Spleen (tissue), 11 donors: ENCODE data around the gene MMP12. TPM values are rescaled to one million over a fixed set of nuclear protein-coding genes. Genes with fewer than 3 reads are reported as not detected.
"Not testable (repeated sequence)": the region's sequence is repeated elsewhere in the genome, so short reads cannot be mapped to it uniquely, and the experiment has no call there.

Experiments used
- DNase-seq: peaks from one replicate; pipeline ENCODE4 v3.0.0-alpha.2; 2020
- H3K27ac ChIP-seq, 8 donors: fragments of 200-600 bp; sonication (generic) in 7 of 8; 1 replicate in 4 of 8; 2 replicates in 4 of 8; pipeline versions ENCODE4 v1.5.0 to v1.8.0; 2016 to 2021; ENCODE audit warnings: inconsistent platforms in 4 of 8, mild to moderate bottlenecking in 4 of 8, moderate library complexity in 1 of 8
- H3K27me3 ChIP-seq, 7 donors: fragments of 200-600 bp; sonication (generic) in 6 of 7; replicated peaks in 1 of 7; 1 replicate in 4 of 7; 2 replicates in 3 of 7; pipeline versions ENCODE4 v1.5.0 to v1.8.0; 2016 to 2021; ENCODE audit warnings: inconsistent platforms in 3 of 7, mild to moderate bottlenecking in 1 of 7
- H3K36me3 ChIP-seq, 6 donors: fragments of 200-600 bp; sonication (generic) in 5 of 6; 1 replicate in 4 of 6; 2 replicates in 2 of 6; pipeline versions ENCODE4 v1.5.0 to v1.8.0; 2016 to 2021; ENCODE audit warnings: inconsistent platforms in 2 of 6
- H3K4me1 ChIP-seq, 6 donors: fragments of 200-600 bp; sonication (generic) in 5 of 6; 1 replicate in 3 of 6; 2 replicates in 3 of 6; pipeline versions ENCODE4 v1.5.0 to v1.8.0; 2016 to 2021; ENCODE audit warnings: inconsistent platforms in 3 of 6
- H3K4me3 ChIP-seq, 8 donors: fragments of 200-600 bp; sonication (generic) in 7 of 8; 1 replicate in 4 of 8; 2 replicates in 4 of 8; pipeline versions ENCODE4 v1.5.0 to v1.8.0; 2016 to 2021; ENCODE audit warnings: inconsistent platforms in 4 of 8, mild to moderate bottlenecking in 4 of 8, moderate library complexity in 2 of 8
- H3K9me3 ChIP-seq, 8 donors: fragments of 200-600 bp; sonication (generic) in 7 of 8; 1 replicate in 4 of 8; 2 replicates in 4 of 8; pipeline versions ENCODE4 v1.5.0 to v1.8.0; 2016 to 2021; ENCODE audit warnings: inconsistent platforms in 4 of 8
- POLR2A ChIP-seq, 3 donors: fragments of 450-650 bp; IDR thresholded peaks; one replicate each; pipeline ENCODE4 v1.5.1; 2017; ENCODE audit warnings: antibody characterized with exemption in 3 of 3, mild to moderate bottlenecking in 1 of 3
- POLR2AphosphoS5 ChIP-seq, 3 donors: sonication (generic); formaldehyde crosslinking; IDR thresholded peaks; one replicate each; pipeline ENCODE4 v1.5.1; 2017; ENCODE audit warnings: antibody characterized with exemption in 3 of 3
- WGBS, 5 donors: extraction: QIAGEN DNeasy Blood & Tissue Kit in 3 of 5; methylation state at CpG; one replicate each; pipeline versions ENCODE4 v1.1.5 to v1.1.7; 2013 to 2018; 5-methylcytosine and 5-hydroxymethylcytosine counted together
- intact Hi-C: fragments of 100-400 bp; cut with DNase I; formaldehyde crosslinking; loops from one replicate; pipeline ENCODE4 v1.15.0; 2023; ENCODE audit warnings: low total_unique reads
- polyA plus RNA-seq, 3 donors: library from polyadenylated mRNA; stranded (reverse); fragments of 200-250 nt; gene quantifications; one replicate each; pipeline ENCODE4 v1.2.1, GENCODE V29; 2013
- total RNA-seq, 7 donors: library from RNA; depleted of rRNA in 3 of 7; stranded (reverse); fragments of >200 nt in 3 of 7; fragmentation: NEBNext Ultra II Directional in 4 of 7; extraction: Animal tissue kit (Norgen Biotek cat#: 25700) in 4 of 7; gene quantifications; one replicate each; pipeline versions ENCODE4 v1.1.0 to v1.2.1, GENCODE V29; 2016 to 2021
- TF ChIP-seq, protein P1 (sequence below), 11 experiments: fragments of 200-600 bp in 7 of 11; fragments of 450-650 bp in 4 of 11; sonication (generic) in 4 of 11; IDR thresholded peaks in 8 of 11; conservative IDR thresholded peaks in 3 of 11; 1 replicate in 7 of 11; 2 replicates in 4 of 11; pipeline versions ENCODE4 v1.4.0 to v1.8.0; 2016 to 2021; ENCODE audit warnings: antibody characterized with exemption in 11 of 11, inconsistent platforms in 4 of 11, mild to moderate bottlenecking in 1 of 11
- donor health status: healthy with polysubstance abuse.
- donor health status: DM: no; HTN: no; CAD: no; lungs with moderate emphysema.
- donor health status: DM: no; HTN: no; CAD: no.
- donor health status: Bipolar disorder and iron deficiency.
- donor health status: healthy.
- donor health status: DM: no; HTN: no; CAD: no.
- donor health status: DM: yes; HTN: yes; CAD: no.

MMP12 gene
- total and polyA plus RNA-seq, 10 donors, result 0.52 to 64.9 (median 4.8) TPM

GRCh38 chr11:102914238-102915043 is 39.7 kb upstream of the MMP12 start:
- no peak for DNase-seq
- TF ChIP-seq, protein P1, sequence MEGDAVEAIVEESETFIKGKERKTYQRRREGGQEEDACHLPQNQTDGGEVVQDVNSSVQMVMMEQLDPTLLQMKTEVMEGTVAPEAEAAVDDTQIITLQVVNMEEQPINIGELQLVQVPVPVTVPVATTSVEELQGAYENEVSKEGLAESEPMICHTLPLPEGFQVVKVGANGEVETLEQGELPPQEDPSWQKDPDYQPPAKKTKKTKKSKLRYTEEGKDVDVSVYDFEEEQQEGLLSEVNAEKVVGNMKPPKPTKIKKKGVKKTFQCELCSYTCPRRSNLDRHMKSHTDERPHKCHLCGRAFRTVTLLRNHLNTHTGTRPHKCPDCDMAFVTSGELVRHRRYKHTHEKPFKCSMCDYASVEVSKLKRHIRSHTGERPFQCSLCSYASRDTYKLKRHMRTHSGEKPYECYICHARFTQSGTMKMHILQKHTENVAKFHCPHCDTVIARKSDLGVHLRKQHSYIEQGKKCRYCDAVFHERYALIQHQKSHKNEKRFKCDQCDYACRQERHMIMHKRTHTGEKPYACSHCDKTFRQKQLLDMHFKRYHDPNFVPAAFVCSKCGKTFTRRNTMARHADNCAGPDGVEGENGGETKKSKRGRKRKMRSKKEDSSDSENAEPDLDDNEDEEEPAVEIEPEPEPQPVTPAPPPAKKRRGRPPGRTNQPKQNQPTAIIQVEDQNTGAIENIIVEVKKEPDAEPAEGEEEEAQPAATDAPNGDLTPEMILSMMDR (IDR thresholded peaks at IDR 0.05 in 8 of 11, conservative IDR thresholded peaks at IDR 0.05 in 3 of 11), result peak in 7 of 11 experiments; percentile 28 to 55 (median 38)
- no peak for TF ChIP-seq POLR2A (IDR thresholded peaks at IDR 0.05)
- Histone ChIP-seq H3K4me3 (no peak overlapping the region), H3K27ac (peak overlapping the region in 2 of 8 donors; percentile 5 to 10), H3K27me3 (no peaks in the 10 kb centered on the region), H3K4me1 (no peaks in the 10 kb centered on the region), H3K9me3 (no peaks in the 10 kb centered on the region), H3K36me3 (no peaks in the 10 kb centered on the region)
- intact Hi-C loops, result no loop called here
- 36 to 53% (median 47%) methylated on average over 3 of the region's 3 CpGs for WGBS, 5 donors

- H3K4me1 ChIP-seq, result no peaks in the 10 kb centered on the region
- 61 to 86% (median 75%) methylated on average over 2 of the region's 2 CpGs for WGBS, 5 donors
- no peak for DNase-seq
- no peaks in the 10 kb centered on the region for H3K27me3 ChIP-seq
- no peak overlapping the region for H3K4me3 ChIP-seq
- no peaks in the 10 kb centered on the region for H3K36me3 ChIP-seq
- TF ChIP-seq, protein P1 (IDR thresholded peaks at IDR 0.05 in 8 of 11, conservative IDR thresholded peaks at IDR 0.05 in 3 of 11), result no peak
- no peak for TF ChIP-seq POLR2A (IDR thresholded peaks at IDR 0.05)
- TF ChIP-seq POLR2AphosphoS5 (IDR thresholded peaks at IDR 0.05), result no peak
- H3K9me3 ChIP-seq, result no peaks in the 10 kb centered on the region
- intact Hi-C loops, result no loop called here
- H3K27ac ChIP-seq, result no peak overlapping the region
Measured at GRCh38 chr11:102912482-102912830, 37.7 kb upstream of the MMP12 start.

DNA sequence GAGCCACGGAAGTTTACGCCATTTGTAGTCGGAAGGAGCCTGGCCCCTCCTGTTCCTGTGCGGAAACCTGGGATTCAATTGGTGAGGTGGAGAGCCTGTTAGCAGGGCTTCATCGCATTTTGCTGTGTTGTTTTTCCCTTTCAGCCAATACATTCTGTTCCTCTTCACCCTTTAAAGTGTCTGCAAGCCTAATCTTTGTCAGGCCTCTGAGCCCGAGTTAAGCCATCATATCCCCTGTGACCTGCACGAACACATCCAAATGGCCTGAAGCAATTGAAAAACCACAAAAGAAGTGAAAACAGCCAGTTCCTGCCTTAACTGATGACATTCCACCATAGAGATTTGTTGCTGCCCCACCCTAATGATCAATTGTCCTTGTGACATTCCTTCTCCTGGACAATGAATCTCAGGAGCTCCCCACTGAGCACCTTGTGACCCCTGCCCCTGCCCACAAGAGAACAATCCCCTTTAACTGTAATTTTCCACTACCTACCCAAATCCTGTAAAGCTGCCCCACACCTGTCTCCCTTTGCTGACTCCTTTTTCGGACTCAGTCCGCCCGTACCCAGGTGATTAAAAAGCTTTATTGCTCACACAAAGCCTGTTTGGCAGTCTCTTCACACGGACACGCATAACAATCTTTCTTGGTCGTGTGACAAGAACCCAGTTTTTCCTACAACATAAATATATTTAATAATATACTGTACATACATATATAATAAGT is 37.1 kb upstream of the MMP12 start:
- 86 to 92% (median 91%) methylated on average over 13 of the region's 13 CpGs for WGBS, 5 donors
- intact Hi-C loops, result no loop called here
- no peak for DNase-seq

GRCh38 chr11:102905848-102906247 is 31.1 kb upstream of the MMP12 start:
- H3K27me3 ChIP-seq, H3K27ac ChIP-seq, H3K36me3 ChIP-seq, H3K9me3 ChIP-seq, intact Hi-C loops, DNase-seq, H3K4me3 ChIP-seq, H3K4me1 ChIP-seq: not testable (repeated sequence)
- 81 to 98% (median 89%) methylated on average over 5 of the region's 5 CpGs for WGBS, 5 donors

More for the DNA sequence above, 37.1 kb upstream of the MMP12 start:
- TF ChIP-seq POLR2AphosphoS5 (IDR thresholded peaks at IDR 0.05) (no peak), POLR2A (IDR thresholded peaks at IDR 0.05) (no peak)
- TF ChIP-seq, protein P1 (IDR thresholded peaks at IDR 0.05 in 8 of 11, conservative IDR thresholded peaks at IDR 0.05 in 3 of 11), result no peak
- Histone ChIP-seq H3K4me1 (no peaks in the 10 kb centered on the region), H3K27ac (no peak overlapping the region), H3K9me3 (no peaks in the 10 kb centered on the region), H3K27me3 (no peaks in the 10 kb centered on the region), H3K4me3 (no peak overlapping the region), H3K36me3 (no peaks in the 10 kb centered on the region)

DNA sequence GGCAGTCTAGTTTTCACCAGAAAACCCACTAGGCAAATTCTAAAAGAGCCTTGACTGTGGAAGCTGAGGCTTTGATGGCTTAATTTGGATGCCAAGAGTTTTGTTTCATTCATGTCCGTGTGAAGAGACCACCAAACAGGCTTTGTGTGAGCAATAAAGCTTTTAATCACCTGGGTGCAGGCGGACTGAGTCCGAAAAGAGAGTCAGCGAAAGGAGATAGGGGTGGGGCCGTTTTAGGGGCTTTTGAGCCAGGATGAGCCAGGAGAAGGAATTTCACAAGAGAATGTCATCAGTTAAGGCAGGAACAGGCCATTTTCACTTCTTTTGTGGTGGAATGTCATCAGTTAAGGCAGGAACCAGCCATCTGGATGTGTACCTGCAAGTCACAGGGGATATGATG is 29.1 kb upstream of the MMP12 start:
- H3K9me3 ChIP-seq, DNase-seq, H3K27me3 ChIP-seq, H3K36me3 ChIP-seq, H3K4me3 ChIP-seq, H3K4me1 ChIP-seq, H3K27ac ChIP-seq, intact Hi-C loops: not testable (repeated sequence)
- 77 to 86% (median 83%) methylated on average over 5 of the region's 5 CpGs for WGBS, 5 donors
